Gastrocnemius medialis (tissue), 4 donors: ENCODE results near the gene OR52N1.

ENCODE experiments used
- POLR2A ChIP-seq, 2 donors: fragments of 450-650 bp; IDR thresholded peaks; one replicate each; pipeline ENCODE4 v1.6.1; 2017; ENCODE audit warnings: antibody characterized with exemption in 2 of 2, mild to moderate bottlenecking in 2 of 2, moderate library complexity in 2 of 2
- TF ChIP-seq, protein P1 (sequence below), 5 experiments: fragments of 450-650 bp in 3 of 5; fragments of 200-600 bp in 2 of 5; sonication (generic) in 2 of 5; IDR thresholded peaks in 4 of 5; conservative IDR thresholded peaks in 1 of 5; 1 replicate in 4 of 5; 2 replicates in 1 of 5; pipeline ENCODE4 v1.5.1; 2016 to 2019; ENCODE audit warnings: antibody characterized with exemption in 5 of 5, mild to moderate bottlenecking in 3 of 5, moderate library complexity in 3 of 5

DNA sequence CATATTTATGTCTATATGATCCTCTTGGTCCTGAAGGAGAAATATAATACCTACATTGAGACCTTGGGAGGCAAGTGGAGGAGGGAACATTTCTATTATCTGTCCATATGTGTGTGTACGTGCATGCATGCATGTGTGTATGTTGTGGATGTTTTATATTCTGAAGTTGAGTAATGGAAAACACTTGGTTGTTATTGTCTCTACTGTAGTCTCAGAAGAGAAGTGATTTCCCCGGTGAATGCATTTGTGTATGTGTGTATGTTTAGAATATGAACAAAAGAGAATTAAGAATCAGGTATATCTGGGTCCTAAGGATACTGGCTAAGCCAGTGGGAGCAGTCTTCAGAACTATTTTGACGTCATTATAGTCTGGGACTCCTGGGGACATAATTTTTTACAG lies at the start of gene OR52N1:
- TF ChIP-seq, protein P1, sequence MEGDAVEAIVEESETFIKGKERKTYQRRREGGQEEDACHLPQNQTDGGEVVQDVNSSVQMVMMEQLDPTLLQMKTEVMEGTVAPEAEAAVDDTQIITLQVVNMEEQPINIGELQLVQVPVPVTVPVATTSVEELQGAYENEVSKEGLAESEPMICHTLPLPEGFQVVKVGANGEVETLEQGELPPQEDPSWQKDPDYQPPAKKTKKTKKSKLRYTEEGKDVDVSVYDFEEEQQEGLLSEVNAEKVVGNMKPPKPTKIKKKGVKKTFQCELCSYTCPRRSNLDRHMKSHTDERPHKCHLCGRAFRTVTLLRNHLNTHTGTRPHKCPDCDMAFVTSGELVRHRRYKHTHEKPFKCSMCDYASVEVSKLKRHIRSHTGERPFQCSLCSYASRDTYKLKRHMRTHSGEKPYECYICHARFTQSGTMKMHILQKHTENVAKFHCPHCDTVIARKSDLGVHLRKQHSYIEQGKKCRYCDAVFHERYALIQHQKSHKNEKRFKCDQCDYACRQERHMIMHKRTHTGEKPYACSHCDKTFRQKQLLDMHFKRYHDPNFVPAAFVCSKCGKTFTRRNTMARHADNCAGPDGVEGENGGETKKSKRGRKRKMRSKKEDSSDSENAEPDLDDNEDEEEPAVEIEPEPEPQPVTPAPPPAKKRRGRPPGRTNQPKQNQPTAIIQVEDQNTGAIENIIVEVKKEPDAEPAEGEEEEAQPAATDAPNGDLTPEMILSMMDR (IDR thresholded peaks at IDR 0.05 in 4 of 5, conservative IDR thresholded peaks at IDR 0.05 in 1 of 5): no peak
- no peak for TF ChIP-seq POLR2A (IDR thresholded peaks at IDR 0.05)
